ENCODE data around the gene EN1. TPM values are rescaled to one million over a fixed set of nuclear protein-coding genes. Genes with fewer than 3 reads are reported as not detected.

EN1 gene
- total RNA-seq, 1 donor from 2014 or later, result 0.08 TPM

GRCh38 chr2:118842661-118843482 is 4.6 kb downstream of the EN1 start:
- no peak for ATAC-seq

GRCh38 chr2:118841828-118842461 is 5.5 kb downstream of the EN1 start:
- ATAC-seq, result no peak

GRCh38 chr2:118841450-118841827 is 6.0 kb downstream of the EN1 start:
- ATAC-seq, result no peak

- ATAC-seq, result no peak
Observed at GRCh38 chr2:118838741-118839455, 8.6 kb downstream of the EN1 start.

- no peak for ATAC-seq
Observed at GRCh38 chr2:118837621-118838020, 9.8 kb downstream of the EN1 start.

GRCh38 chr2:118837067-118837466 is 10.4 kb downstream of the EN1 start:
- ATAC-seq, result no peak

- no peak for ATAC-seq
Observed at GRCh38 chr2:118836411-118836930, 11.0 kb downstream of the EN1 start.

GRCh38 chr2:118835746-118836410 is 11.6 kb downstream of the EN1 start:
- ATAC-seq, result no peak

- no peak for ATAC-seq
Observed at GRCh38 chr2:118834901-118835745, 12.3 kb downstream of the EN1 start.

GRCh38 chr2:118834440-118834810 is 13.0 kb downstream of the EN1 start:
- ATAC-seq, result no peak

GRCh38 chr2:118833716-118834439 is 13.6 kb downstream of the EN1 start:
- ATAC-seq, result no peak

- no peak for ATAC-seq
Observed at GRCh38 chr2:118832791-118833715, 14.4 kb downstream of the EN1 start.

- no peak for ATAC-seq
Observed at GRCh38 chr2:118832071-118832790, 15.2 kb downstream of the EN1 start.

GRCh38 chr2:118830881-118831280 is 16.6 kb downstream of the EN1 start:
- no peak for ATAC-seq

GRCh38 chr2:118830118-118830517 is 17.3 kb downstream of the EN1 start:
- ATAC-seq, result no peak

GRCh38 chr2:118826093-118826492 is 21.4 kb downstream of the EN1 start:
- no peak for ATAC-seq

- no peak for ATAC-seq
Observed at GRCh38 chr2:118823633-118824032, 23.8 kb downstream of the EN1 start.

- ATAC-seq, result no peak
Observed at GRCh38 chr2:118822572-118822971, 24.9 kb downstream of the EN1 start.

- ATAC-seq, result no peak
Observed at GRCh38 chr2:118822015-118822414, 25.4 kb downstream of the EN1 start.
